Stimulated activated CD8-positive, alpha-beta memory T cell treated with anti-CD3 and anti-CD28 coated beads, Interleukin-2, amount 100 ng/mL, for 48 hours (primary cell): Measurements from ENCODE around the gene EEFSEC.

Experiments used
- DNase-seq, 2 donors: peaks; one replicate each; pipeline ENCODE4 v3.0.0-alpha.2; 2020; ENCODE audit warnings: low read depth in 2 of 2

EEFSEC gene

DNA sequence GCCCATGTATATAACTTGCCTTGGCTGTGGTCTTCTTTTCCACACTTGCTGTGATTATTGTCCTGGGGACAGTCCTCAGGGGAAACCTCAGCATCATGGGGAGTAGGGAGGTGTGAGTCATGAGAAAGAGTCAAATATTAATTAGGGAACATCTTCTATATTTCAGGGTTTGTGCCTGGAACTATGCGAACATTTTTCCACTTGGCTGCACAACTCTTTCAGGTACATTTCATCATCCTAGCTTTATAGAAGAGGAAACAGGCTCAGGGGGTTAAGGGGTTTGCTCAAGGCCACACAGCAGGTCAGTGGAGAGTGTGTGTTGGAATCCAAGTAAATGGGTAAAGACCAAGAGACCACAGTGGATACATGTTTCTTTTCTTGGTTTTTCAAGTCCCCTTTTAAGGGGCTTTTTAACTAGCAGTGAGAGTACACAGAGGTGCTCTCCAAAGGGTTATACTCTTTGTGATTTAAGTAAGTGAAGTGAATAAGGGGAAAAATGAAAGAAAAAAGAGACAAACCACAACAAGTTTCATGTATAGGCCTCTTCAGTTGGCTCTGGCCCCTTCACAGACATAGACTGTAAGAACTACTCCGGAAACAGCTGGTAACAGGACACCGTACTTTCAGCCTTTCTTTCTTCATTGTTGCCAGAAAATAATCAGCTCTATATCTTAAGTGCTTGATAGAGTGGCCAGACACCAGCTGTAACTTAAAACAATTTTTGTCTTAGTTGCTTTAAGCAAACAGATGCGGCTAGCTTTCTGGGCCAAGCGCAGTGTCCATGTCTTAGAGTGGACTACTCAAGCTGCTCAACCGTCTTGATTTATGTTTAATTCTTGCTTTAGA lies 64.6 kb downstream of the EEFSEC start:
- DNase-seq = no peak

DNA sequence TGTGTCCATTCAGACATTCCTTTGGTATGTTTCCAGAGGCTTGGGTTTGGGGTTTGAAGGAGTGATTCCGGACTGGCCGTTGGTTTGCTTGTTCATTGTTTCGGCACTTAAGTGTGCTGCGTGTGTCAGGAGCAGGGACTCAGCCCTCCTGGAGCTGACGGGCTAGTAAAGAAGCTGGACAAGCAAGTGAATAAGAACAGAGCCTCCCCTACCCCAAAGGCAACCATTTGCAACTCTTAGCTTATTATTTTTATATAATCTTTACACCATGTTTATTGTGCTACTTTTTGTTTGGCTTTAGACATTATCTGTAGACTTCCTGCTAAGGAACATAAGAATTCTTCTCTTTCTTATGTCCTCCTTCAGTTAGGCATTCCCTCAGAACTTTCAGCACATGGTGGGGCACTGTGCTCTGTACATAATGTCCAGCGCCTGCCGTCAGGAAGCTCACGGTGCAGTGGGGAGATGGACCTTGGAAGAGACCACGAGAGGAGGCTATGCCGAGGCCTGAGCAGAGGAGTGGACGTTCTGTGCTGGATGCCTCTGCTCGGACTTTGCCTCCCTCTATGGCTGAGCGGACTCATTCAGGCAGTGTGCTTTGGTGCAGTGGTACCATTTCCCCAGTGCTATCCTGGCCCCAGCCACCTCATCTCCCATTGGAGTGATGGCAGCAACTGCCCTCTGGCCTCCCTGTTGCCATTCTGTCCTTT lies 65.4 kb downstream of the EEFSEC start:
- no peak for DNase-seq

DNA sequence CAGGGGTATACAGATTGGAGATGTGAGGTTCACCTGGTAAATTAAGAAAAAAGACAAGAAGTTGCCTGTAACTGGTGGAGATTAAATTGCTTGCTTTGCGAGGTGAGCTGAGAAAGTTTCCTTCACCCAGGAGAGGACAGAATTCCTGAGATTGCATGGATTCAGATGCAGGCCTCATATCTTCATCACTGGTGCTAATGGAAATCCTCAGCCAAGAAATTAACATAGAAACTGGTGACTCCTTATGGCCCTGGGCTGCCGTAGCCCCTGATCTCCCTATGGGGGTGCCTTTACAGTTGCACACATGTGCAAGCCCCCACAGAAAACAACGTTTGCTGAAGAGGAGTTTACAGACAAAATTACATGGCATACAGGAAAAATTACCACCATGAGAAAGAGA lies 68.0 kb downstream of the EEFSEC start:
- DNase-seq = no peak

DNA sequence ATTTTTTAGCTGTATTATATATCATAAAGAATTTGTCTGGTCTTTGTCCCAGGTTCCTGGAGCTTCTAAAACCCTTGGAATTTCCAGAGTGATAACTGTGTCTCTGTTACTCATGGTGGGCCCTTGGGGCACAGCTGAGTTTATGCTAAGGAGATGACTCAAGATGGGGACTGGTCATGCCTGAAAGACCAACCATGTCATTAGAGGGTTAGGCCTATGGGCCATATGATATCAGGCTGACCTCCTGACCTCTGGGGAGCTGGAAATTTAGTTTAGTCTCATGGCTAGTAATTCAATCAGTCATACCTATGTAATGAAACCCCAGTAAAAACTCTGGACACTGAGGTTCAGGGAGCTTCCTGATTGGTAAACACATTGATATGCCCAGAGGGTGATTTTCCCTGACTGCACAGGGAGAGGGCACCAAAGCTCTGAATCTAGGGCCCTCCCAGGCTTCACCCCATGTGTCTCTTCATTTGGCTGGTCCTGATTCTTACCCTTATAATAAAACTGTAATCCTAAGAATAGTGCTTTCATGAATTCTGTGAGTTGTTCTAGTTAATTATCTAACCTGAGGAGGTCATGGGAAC lies 69.6 kb downstream of the EEFSEC start:
- DNase-seq = no peak

DNA sequence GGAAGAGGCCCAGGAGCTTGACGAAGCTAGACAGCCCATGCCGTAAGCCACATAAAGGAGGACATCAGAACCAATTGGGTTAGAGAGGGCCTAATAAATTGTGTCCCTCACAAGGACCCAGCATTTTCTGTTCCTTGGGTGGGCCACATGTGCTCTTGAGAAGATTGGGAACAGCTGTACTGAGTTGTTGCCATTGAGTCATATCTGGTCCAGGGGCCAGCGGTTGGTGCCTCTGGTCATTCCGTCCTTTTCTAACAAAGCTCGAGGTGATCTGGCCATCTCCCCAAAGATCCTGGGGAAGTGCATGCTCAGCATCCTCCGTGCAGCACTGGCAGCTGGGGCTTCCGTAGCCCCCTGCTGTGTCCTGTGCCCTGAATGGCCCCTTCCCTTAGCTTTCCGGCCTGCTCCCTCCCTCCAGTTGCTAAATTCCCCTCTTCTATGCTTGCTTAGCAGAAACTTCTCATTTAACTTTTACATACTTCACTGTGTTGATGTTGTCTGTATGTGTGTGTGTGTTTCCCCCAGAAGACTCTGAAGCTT lies 73.0 kb downstream of the EEFSEC start:
- no peak for DNase-seq

DNA sequence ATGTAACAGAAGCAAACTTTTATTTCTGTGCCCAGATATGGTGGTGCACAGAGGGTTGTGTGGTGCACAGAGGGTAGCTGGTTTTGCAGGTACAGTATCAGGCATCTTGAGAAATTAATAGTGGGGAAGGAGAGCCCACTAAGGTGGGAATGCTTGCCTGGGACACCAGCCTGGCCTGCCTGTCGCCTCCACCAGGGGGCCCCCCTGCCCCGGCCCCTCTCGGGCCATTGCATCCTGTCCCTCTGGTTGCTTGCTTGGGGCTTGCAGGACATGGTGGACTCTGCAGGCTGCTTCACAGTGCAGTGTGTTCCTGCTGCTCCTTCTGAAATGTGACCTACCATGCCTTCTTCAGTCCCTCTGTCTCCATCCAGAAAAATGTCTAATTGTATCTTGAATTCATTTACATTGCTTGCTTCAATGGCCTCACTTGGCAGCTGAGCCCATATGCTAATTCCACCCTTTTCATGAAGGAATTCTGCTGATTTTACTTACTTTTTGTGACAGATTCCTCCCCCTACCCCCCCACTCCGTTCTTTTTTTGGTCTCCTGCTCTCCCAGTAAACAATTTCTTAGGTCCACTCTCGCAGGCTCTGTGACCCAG lies 73.6 kb downstream of the EEFSEC start:
- peak; percentile 6 to 11 for DNase-seq

DNA sequence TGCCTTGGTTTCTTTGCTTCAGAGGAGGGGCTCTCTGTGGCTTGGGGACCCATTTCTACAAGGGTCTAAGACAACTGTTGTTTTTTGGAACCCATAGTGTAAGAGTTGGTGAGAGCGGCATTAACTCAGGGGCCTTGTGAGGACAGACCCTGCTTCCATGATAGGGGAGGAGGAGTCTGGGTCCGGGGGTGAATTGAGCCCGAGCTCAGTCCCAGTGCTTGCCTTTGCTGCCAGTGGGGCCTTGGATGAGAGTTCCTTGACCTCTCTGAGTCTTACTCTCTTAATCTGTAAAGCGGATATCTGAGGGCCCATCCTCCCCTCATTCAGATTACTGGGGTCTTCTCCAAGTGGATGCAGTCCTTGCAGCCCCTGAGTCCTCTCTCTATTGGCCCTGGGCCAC lies 74.2 kb downstream of the EEFSEC start:
- DNase-seq = no peak

DNA sequence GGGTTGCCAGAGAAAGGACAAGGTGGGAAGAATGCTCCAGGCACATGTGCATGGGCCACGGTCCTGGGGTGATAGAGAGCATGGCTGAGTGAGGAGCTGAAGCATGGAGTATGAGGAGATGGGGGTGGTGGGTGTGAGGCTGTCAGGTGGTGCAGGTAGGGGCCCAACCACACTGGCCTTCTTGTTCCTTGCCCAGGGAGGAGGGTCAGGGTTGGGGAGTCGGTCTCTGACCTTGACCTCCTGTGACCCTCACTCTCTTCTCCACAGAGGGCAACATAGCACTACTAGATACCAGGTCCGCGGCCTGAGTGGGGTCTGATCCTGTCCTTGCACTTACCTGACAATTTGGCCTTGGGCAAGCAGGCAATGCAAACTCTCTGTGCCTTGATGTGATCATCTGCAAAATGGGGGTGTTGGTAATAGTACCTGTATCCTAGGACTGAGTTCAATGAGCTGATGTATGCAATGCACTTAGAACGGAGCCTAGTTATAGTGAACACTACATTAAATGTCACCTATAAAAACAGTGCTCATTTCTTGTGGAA lies 75.2 kb downstream of the EEFSEC start:
- no peak for DNase-seq

DNA sequence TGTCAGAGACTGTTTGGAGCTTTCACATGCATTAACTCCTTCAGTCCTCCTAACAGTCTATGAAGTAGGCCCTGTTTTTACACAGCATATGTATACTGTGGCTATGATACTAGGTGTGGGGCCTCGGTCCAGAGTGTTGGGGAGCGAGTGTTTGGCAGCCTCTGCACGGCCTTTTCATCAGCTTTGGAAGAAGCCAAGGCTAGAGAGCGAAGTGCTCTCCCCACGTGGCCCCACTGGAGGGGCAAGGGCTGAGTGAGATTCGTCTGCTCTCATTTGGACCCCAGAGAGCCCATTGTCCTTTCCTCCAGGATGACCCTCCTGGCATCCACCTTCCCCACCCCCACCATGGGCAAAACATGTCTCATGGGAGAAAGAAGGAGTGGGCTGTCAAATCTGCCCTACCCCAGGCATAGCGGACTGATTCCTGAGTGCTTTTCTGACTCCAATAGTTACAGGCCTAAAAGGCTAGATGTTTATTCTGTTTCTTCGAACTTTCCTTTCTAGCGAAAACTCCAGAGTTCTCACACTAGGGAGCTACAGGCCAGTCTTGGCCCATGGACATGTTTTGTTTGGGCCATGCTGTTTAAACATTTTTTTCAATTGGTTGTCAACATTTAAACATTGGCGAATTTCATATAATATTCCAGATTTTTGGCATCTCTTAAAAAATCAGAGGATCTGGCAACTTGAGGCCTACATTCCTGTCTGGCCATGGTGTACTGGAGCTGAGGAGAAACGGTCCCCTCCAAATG lies 76.0 kb downstream of the EEFSEC start:
- no peak for DNase-seq

DNA sequence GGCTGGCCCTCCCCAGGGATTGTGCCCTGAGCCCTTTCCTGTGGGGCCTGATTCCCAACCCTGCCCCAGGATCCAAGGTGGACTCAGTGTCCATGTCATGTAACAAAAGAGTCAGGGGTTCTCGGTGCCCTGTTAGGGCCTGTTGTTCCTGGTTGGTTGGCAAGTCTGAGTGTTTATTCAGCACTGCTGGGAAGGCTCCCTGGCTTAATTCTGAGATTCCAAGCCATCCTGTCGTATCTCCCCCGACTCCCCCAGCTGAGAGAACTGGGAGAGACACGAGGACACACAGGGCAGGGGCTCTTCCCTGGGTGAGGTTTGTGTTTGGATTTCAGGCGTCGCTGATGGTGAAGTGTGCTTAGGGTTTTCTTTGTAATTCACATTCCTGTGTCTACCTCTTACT lies 78.3 kb downstream of the EEFSEC start:
- DNase-seq = no peak

DNA sequence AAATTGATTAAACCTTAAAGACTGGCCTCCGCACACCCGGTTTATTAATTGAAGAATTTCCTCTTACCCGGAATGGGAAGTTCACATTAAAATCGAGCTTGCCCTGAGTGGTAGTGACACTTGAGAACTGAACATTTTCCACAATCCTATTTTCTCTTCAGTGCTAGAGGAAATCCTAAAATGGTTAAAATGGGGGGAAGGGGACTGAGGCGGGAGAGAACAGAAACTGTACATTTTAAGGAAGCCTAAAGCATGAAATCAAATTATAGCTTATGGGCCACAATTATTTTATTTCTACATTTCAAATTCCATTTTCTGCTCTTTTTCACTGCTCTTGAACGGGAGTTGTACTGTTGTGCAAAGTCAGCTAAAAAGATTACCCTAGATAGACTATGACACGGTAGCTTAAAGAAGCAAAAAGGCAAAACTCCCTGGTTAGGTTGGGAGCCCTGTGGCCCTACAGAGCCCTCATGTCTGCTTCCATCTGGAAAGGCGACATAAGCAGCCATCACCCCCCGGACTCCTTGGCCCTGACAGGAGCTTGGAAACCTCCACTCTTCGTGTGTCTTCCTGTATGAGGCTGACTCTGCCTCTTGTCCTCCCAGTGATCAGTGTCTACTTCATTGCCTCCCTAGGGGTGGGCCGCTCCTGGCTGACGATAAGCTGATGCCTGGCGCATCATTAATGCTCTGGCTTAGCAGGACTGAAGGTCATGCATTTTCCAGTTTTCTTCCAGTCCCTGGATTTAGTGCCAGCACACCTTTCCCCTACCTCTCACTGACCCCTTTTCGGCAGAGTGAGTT lies 79.3 kb downstream of the EEFSEC start:
- no peak for DNase-seq

DNA sequence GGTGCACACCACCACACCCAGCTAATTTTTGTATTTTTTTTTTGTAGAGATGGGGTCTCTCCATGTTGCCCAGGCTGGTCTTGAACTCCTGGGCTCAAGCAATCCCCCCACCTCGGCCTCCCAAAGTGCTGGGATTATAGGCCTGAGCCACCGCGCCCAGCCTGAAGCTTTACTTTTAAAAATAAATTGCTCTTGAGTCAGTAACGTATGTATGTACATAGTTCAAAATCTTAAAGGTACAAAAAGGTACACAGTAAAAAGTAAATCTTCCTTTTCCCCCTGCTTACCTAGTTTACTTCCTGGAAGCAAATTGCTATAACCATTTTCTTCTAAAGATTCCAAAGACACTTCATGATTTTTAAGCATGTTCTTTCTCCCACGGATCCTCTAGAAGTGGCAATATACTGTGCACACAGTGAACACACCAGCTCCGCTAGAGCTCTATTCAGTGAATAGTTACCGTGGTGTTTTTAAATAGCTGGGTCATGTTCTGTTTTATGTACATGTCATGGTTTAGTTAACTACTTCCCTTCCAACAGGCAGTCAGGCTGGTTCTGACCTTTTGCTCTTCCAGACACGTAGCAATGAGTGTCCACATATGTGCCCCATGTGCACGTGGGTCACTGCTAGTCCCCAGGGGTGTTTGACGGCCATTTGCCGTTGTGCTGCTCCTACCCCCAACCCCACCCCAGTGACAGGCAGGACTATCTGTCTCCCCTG lies 82.1 kb downstream of the EEFSEC start:
- DNase-seq = no peak

DNA sequence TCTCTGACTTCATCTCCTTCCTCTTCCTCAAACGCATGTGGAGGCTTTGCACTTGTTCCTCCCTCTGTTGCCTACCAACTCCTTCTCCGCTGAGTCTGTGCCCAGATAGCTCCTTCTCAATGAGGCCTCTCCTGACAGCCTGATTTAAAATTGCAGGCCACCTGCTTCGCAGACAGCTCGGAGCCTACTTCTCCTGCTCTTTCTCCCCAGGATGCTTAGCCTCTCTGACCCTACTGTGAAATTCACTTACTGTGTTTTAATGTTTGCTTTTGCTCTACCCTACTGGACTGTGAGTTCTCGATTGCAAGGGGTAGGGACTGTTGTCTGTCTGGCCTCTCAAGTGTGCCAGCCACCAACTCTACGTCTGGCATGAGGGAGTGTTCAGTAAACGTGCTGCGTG lies 83.4 kb downstream of the EEFSEC start:
- no peak for DNase-seq

DNA sequence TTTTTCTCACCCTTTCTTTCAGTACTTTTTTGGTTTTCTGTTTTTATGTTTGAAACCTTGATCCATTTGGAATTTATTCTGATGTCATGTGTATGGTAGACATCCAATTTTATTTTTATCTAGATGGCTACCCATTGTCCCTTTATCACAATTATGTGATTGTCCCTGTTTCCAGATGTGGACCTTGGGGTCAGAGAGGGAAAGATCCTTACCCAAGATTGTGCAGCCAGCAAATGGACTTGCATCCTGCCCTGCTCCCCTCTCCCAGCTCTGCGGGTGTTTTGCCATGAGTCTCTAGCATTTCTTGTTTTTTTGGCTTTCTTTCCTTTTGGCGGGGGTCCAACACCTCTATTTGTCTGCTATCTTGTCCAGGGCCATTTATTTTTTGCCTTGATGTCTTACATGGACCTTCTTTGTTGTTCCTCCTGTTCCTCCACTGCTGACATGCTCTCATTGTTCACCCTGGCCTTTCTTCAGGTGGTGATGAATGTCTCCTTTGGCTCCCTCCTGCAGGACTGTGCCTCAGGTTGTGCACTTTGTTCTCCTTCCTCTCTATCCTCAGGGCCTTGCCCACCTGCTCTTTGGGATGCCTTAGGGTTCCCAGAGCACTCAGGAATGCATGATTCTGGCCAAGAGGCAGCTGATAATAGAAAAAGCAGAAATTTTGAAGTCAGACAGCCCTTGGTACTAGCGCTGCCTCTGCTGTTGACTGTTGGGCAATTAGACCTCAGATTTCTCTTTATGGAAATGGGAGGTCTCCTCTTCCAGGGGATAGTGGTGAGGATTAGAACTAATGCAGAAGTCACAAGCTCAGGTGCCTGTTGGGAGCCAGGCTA lies 84.3 kb downstream of the EEFSEC start:
- DNase-seq = no peak

DNA sequence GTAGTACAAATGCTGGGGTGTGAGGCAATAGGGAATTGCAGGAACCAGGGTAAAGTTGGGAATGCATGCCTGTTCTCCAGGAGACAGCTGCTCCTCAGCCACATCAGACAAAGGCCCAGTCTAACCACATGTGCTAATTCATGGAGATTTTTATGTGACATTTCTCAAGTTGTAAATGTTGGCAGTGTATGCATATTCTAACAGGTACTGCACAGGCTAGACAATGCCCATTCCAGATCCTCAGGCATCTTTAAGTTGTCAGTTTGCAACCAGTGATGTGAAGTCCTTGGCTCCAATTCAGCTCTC lies 84.9 kb downstream of the EEFSEC start:
- DNase-seq = no peak

DNA sequence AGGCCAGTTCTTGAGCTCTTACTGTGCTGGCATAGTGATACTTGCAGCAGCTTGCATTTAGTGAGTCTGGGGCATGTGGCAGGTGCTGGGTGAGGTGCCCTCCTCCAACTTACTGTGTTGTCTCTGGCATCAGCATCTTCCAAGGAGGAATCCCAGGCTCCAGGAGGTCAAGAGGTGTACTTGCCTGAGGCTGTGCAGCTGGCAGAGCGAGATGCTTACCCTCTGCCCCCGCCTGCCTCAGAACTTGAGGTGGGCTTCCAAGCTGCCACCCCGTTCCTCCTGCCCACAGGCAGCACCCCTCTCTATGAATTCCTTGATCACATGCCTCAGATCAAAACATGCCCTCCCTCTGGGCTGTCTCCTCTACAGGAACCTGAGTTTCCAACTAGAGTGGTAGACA lies 86.0 kb downstream of the EEFSEC start:
- DNase-seq = no peak

DNA sequence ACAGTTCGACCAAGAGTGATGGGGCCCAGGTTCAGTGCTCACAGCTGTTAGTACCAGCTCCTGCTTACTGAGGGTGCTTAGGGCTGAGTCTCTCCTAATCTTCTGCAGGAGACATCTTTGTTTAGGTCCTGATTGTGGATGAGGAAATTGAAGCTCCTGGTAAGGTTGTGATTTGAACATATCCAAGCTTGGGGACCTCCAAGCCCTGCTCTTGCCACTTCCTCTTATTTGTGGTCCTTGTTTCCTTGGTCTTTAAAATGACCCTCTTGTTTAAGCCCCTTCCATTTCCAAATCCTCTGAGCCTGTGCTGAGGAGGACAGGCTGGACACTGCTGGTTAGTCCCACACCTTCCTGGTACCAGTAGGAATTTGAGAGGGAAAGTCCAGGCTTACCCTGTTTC lies 87.0 kb downstream of the EEFSEC start:
- DNase-seq = no peak

DNA sequence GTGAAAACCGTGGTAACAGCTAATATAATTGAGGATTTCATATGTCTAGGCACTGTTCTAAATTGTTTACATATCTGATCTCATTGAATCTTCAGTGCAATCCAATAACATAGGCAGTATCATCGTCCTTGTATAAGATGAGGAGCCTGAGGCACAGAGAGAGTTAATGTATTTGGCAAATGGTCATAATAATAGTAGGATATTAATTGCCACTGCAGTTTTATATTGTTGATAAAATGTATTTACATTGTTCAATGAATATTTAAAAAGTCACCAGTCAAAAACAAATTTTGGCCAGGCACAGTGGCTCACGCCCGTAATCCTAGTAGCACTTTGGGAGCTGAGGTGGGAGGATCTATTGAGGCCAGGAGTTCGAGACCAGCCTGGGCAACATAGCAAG lies 88.5 kb downstream of the EEFSEC start:
- no peak for DNase-seq
